ENCODE measurements around the gene COG1. TPM values are rescaled to one million over a fixed set of nuclear protein-coding genes. Genes with fewer than 3 reads are reported as not detected.
"Not testable (repeated sequence)": the region's sequence is repeated elsewhere in the genome, so short reads cannot be mapped to it uniquely, and the experiment has no call there.

COG1 gene
- 10 to 100 TPM; 41.0 to 68.2 (median 54.7) TPM for polyA plus RNA-seq (ENCODE audit: insufficient read length in 4 of 4)

- DNase-seq (ENCODE audit: low read depth in 4 of 4, low spot score in 2 of 4) = peak; percentile 68 to 84 (median 79)
Observed at GRCh38 chr17:73192894-73193701, at the start of gene COG1. Gene COG1 (plus strand): TSS chr17:73193055. CDS start chr17:73193070, 15 bp downstream.

- DNase-seq (ENCODE audit: low read depth in 4 of 4, low spot score in 2 of 4) = not testable (repeated sequence)
Observed at GRCh38 chr17:73144209-73144608, 48.6 kb upstream of the COG1 start.

- no peak for DNase-seq (ENCODE audit: low read depth in 4 of 4, low spot score in 2 of 4)
Observed at GRCh38 chr17:73145641-73146040, 47.2 kb upstream of the COG1 start.

- DNase-seq (ENCODE audit: low read depth in 4 of 4, low spot score in 2 of 4) = not testable (repeated sequence)
Observed at GRCh38 chr17:73147791-73148190, 45.1 kb upstream of the COG1 start.

GRCh38 chr17:73148540-73149334 lies 44.1 kb upstream of the COG1 start:
- no peak for DNase-seq (ENCODE audit: low read depth in 4 of 4, low spot score in 2 of 4)

DNA sequence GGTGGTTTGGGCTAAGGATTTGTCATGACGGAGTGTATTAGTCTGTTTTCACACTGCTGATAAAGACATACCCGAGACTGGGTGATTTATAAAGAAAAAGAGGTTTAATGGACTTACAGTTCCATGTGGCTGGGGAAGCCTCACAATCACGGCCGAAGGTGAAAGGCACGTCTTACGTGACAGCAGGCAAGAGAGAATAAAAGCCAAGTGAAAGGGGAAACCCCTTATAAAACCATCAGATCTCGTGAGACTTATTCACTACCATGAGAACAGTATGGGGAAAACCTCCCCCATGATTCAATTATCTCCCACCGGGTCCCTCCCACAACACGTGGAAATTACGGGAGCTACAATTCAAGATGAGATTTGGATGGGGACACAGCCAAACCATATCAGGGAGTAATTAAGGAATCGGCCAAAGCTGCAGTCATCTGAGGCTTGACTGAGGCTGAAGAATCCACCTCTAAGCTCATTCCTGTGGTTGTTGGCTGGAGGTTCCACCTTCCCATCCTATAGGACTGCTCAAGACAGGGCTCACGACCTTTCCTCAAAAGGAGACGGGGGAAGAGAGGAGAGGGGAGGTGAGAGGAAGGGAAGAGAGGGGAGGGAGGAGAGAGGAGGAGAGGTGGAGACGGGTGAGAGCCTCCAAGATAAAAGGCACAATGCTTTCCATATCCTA lies 42.1 kb upstream of the COG1 start:
- DNase-seq (ENCODE audit: low read depth in 4 of 4, low spot score in 2 of 4) = not testable (repeated sequence)

- no peak for DNase-seq (ENCODE audit: low read depth in 4 of 4, low spot score in 2 of 4)
Observed at GRCh38 chr17:73151916-73152632, 40.8 kb upstream of the COG1 start.

DNA sequence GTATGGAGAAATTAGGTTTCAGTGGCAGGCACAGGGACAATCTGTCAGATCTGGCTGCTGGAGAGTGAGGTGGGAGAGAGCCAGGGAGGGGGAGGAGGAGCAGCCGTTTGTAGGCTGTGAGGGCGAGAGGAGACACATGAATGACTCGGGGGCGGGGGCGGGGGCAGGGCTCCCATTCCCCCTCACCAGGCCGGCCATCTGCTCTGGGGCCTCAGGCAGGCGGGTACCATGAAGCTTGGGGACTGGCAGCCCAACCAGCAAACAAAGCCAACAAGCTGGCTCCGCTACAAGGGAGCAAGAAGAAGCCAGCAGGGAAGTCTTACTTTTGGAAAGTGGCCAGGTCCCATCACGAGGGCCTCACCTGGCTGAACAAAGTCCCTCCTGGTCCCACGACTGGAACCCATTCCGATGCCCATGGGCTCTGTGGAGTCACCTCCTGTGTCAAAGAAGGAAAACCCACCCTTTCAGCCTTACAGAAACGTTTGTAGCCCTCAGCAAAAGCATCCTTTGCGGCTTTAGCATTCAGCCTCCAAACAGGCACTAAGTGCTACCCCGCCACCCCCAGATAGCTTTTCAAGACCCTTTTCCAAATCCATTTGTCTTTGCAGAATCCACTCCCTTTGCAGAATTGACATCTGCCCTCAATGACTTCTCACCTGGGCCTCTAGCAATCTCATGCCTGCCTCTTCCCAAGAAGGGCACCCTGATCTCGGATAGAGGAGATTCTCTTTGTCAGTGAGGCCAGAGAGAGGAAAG lies 37.3 kb upstream of the COG1 start:
- no peak for DNase-seq (ENCODE audit: low read depth in 4 of 4, low spot score in 2 of 4)

DNA sequence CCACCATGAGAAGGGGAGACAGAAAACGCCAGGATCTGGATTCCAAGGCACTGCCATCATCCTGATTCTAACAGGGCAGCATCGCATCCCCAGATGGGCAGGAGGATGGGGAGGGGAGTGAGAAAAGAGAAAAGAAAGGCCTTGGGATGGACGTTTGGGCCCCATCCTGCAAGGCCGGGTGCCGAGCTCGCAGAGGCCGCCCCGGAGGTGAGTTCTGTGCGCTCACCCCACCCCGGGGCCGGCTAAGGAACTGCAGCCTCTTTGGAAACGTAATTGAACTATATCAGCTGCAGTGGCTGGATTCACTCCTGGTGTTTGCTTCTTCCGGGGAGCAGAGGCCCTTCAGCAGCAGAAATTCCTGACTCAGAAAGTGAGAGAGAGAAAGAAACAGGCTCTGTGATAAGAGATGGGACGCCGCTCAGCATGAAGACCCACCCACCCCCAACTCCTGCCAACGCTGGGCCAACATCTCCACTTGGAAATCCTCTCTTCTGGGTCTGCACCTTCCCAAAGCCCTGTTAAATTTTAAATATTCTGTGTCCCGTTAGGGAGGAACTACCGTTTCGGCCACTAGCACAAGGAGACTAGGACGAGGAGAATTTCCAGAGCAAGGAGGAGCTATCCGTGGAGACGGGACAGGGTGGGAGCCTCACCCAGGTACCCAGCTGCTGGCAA lies 36.6 kb upstream of the COG1 start:
- no peak for DNase-seq (ENCODE audit: low read depth in 4 of 4, low spot score in 2 of 4)

- DNase-seq (ENCODE audit: low read depth in 4 of 4, low spot score in 2 of 4) = no peak
Observed at GRCh38 chr17:73156887-73157520, 35.9 kb upstream of the COG1 start.

DNA sequence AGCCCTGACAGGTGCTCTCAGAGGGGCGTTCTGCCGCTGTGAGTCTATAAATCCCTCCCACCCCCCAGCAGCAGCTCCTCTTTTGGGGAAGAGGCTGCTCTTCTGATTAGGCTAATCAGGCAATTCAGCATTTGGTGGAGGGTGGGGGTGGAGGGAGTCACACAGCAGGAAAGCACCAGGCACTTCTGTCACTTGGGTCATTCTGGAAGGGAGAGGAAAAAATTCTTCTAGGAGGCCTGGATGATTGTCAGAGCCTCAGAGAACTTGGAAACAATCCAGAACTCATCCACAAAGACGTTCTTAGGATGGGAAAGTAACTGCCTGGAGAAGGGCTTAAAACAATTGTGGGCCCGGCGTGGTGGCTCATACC lies 35.3 kb upstream of the COG1 start:
- DNase-seq (ENCODE audit: low read depth in 4 of 4, low spot score in 2 of 4) = no peak

DNA sequence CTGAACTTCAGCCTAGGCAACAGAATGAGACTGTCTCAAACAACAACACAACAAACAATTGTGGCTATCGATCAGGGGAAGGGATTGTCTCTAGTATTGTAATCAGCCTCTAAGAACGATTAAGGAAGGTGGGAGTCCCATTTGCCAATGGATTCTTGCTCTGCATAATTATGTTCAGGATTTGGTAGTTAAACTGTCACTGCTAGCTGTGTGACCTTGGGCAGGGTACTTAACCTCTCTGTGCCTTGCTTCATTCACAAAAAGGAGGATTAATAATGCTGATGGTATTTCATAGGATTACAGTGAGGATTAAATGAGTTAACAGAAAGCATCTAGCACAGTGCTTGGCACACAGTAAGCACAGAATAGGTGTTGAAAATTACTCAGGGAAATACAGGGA lies 34.7 kb upstream of the COG1 start:
- no peak for DNase-seq (ENCODE audit: low read depth in 4 of 4, low spot score in 2 of 4)

DNA sequence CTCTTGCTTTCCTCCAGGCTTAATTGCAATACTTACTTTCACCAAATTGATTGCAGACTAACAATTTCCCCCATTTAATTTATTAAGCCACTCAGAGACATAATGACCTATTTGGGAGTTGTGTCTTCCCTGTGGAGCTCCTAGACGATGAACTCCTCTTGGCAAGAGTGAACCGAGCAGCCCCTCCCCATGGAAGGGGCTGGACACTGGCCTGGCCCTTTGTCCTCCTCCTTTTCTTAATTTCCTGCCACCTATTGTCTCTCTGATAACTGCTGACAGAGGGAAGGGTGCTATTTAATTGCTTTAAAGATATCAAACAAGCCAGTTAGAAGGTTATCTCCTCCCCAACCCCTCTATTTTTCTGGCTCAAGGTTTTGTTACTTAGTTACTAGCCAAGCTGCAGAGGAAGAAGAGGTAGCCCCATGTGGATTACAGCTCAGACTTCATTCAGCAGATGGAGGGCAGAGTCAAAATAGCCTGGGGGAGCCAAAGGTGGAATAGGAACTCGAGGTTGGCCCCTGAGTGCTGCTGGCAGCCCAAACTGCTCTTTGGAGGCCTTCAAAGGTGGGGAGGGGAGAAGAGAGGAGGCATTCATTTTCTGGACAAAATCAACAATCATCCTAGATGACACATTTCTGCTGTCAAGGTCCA lies 31.8 kb upstream of the COG1 start:
- no peak for DNase-seq (ENCODE audit: low read depth in 4 of 4, low spot score in 2 of 4)

- no peak for DNase-seq (ENCODE audit: low read depth in 4 of 4, low spot score in 2 of 4)
Observed at GRCh38 chr17:73163043-73163442, 29.8 kb upstream of the COG1 start.

DNA sequence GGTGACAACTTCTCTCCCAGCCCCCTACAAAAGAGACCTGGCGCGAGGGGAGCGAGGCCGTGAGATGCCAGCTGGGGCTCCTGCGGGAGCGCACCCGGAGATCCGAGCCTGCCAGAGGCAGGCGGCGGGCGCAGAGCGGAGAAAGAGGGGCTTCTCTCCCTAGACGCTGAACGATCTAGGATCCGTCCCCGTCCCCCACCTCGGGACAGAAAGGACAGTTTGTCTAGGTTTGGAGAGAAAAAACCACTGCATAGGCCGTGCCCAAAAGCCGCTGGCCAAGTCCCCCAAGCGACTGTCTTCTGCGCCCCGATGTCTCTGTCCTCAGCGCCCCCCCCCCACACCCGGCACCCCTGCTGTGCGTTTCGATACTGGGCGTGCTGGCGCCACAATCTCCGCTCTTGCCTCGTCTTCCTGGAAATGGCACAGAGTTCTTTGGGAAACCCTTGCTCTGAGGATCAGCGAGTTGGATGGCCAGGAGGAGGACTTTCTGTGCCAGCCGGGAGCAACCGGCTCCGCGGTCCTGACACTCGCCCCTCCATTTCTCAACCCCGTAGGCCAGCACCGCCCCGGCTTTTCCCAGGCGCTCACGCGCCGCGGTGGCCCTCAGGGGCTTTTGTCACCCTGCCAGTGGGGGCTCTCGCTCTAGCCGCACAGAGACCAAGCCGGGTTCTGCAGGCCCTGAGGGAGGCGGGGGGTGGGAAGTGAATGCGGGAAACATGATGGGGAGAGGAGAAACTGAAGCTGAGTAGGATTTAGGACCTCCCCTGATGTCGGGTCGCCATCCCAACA lies 27.0 kb upstream of the COG1 start:
- no peak for DNase-seq (ENCODE audit: low read depth in 4 of 4, low spot score in 2 of 4)

DNA sequence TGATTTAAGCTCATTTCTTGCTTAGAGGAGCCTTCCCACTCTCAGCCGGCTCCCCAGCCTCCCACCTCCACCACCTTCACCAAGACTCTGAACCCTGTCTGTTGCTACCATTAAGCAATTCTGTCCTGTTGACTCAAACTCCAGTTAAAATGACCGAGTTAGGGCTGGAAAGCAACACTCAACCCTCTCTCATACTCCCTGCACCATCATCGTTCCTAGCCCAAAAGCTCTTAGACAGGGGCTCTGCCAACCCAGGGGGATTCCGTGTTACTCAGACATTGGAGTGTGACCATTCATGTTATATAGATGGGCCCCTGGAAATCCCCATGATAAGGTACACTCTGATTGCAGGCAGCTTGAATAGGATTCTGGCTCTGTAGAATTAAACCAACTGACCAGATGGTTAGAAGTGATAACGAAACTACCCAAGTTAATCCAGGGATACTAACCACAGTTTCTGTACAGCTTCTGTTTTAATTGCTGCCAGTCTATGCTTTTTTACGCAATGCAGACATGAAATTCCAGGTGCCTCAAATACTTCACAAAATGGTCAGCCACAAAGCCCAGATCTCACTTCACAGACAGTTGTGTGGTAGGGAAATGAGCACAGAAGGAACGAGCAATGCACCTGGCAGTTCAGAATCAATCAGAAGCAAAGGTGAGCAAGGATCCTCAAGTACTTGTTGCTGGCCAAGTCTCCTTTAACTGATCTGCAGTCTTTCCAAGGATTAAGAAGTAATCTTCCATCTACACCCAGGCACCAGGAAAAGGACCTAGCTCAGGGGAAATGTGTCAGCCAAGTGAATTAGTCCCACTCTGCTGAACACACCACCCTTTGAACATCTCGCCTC lies 25.9 kb upstream of the COG1 start:
- no peak for DNase-seq (ENCODE audit: low read depth in 4 of 4, low spot score in 2 of 4)

DNA sequence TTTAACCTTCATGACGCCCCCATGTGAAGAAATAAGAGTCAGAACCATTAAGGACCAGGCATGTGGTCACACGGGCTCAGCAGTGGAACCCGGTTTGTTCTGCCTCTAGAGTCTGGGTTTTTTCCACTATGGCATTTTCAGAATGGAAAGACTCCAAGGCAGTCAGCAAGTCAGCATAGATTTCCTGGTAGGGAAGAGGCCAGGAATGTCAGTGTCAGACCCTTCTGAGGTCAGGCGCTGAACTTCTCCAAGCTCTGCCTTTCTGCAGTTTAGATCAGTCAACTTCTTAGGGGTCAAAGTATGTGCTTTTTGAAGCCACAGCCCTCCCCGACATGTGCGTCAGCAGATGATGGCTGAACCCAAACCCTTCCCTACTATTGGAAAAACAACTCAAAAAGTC lies 24.2 kb upstream of the COG1 start:
- no peak for DNase-seq (ENCODE audit: low read depth in 4 of 4, low spot score in 2 of 4)

Data from left renal cortex interstitium (tissue), 4 donors.